ENCODE measurements around the gene PHYHIPL.

PHYHIPL gene

GRCh38 chr10:59242991-59243390 is 66.5 kb downstream of the PHYHIPL start:
- DNase-seq: no peak
- TF ChIP-seq, protein P1, sequence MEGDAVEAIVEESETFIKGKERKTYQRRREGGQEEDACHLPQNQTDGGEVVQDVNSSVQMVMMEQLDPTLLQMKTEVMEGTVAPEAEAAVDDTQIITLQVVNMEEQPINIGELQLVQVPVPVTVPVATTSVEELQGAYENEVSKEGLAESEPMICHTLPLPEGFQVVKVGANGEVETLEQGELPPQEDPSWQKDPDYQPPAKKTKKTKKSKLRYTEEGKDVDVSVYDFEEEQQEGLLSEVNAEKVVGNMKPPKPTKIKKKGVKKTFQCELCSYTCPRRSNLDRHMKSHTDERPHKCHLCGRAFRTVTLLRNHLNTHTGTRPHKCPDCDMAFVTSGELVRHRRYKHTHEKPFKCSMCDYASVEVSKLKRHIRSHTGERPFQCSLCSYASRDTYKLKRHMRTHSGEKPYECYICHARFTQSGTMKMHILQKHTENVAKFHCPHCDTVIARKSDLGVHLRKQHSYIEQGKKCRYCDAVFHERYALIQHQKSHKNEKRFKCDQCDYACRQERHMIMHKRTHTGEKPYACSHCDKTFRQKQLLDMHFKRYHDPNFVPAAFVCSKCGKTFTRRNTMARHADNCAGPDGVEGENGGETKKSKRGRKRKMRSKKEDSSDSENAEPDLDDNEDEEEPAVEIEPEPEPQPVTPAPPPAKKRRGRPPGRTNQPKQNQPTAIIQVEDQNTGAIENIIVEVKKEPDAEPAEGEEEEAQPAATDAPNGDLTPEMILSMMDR (IDR thresholded peaks at IDR 0.05; ENCODE audit: low read depth, low read length): no peak
- no peak overlapping the region for H3K4me3 ChIP-seq (ENCODE audit: low read depth, low read length)
- peaks cover 50% of the 10 kb centered on the region for H3K36me3 ChIP-seq
- no peaks in the 10 kb centered on the region for H3K9me3 ChIP-seq (ENCODE audit: severe bottlenecking)
- H3K27me3 ChIP-seq (ENCODE audit: insufficient read depth, low read depth, severe bottlenecking): no peaks in the 10 kb centered on the region
- H3K27ac ChIP-seq: no peak overlapping the region

GRCh38 chr10:59243611-59244195 is 67.3 kb downstream of the PHYHIPL start:
- Histone ChIP-seq H3K27ac (no peak overlapping the region), H3K36me3 (peaks cover 57% of the 10 kb centered on the region), H3K4me3 (ENCODE audit: low read depth, low read length) (no peak overlapping the region), H3K9me3 (ENCODE audit: severe bottlenecking) (no peaks in the 10 kb centered on the region), H3K27me3 (ENCODE audit: insufficient read depth, low read depth, severe bottlenecking) (no peaks in the 10 kb centered on the region)
- DNase-seq: no peak
- TF ChIP-seq, protein P1 (IDR thresholded peaks at IDR 0.05; ENCODE audit: low read depth, low read length): no peak

DNA sequence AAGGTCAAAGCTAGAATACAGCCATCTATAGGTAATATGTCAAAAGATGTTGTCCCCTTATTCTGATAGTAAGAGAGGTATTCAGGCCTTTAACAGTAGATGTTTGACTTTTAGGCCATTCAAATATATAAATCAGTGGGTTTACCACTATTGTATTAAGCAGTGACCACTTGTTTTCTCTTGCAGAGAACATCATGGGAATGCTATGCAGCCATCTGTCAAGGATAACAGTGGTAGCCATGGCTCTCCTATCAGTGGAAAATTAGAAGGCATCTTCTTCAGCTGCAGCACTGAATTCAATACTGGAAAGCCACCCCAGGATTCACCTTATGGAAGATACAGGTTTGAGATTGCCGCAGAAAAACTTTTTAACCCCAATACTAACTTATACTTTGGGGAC is 68.4 kb downstream of the PHYHIPL start:
- Histone ChIP-seq H3K9me3 (ENCODE audit: severe bottlenecking) (no peaks in the 10 kb centered on the region), H3K27ac (no peak overlapping the region), H3K4me3 (ENCODE audit: low read depth, low read length) (no peak overlapping the region), H3K27me3 (ENCODE audit: insufficient read depth, low read depth, severe bottlenecking) (no peaks in the 10 kb centered on the region), H3K36me3 (peaks cover 49% of the 10 kb centered on the region)
- no peak for DNase-seq
- TF ChIP-seq, protein P1 (IDR thresholded peaks at IDR 0.05; ENCODE audit: low read depth, low read length): no peak

GRCh38 chr10:59245686-59246085 is 69.2 kb downstream of the PHYHIPL start:
- Histone ChIP-seq H3K27me3 (ENCODE audit: insufficient read depth, low read depth, severe bottlenecking) (no peaks in the 10 kb centered on the region), H3K9me3 (ENCODE audit: severe bottlenecking) (no peaks in the 10 kb centered on the region), H3K27ac (no peak overlapping the region), H3K4me3 (ENCODE audit: low read depth, low read length) (no peak overlapping the region), H3K36me3 (peaks cover 53% of the 10 kb centered on the region)
- TF ChIP-seq, protein P1 (IDR thresholded peaks at IDR 0.05; ENCODE audit: low read depth, low read length): no peak
- no peak for DNase-seq

GRCh38 chr10:59252491-59252890 is 76.0 kb downstream of the PHYHIPL start:
- TF ChIP-seq, protein P1 (IDR thresholded peaks at IDR 0.05; ENCODE audit: low read depth, low read length): no peak
- no peak for DNase-seq
- peaks cover 25% of the 10 kb centered on the region for H3K36me3 ChIP-seq
- no peak overlapping the region for H3K27ac ChIP-seq
- no peaks in the 10 kb centered on the region for H3K9me3 ChIP-seq (ENCODE audit: severe bottlenecking)
- H3K27me3 ChIP-seq (ENCODE audit: insufficient read depth, low read depth, severe bottlenecking): no peaks in the 10 kb centered on the region
- H3K4me3 ChIP-seq (ENCODE audit: low read depth, low read length): no peak overlapping the region

- no peaks in the 10 kb centered on the region for H3K9me3 ChIP-seq (ENCODE audit: severe bottlenecking)
- TF ChIP-seq, protein P1 (IDR thresholded peaks at IDR 0.05; ENCODE audit: low read depth, low read length): no peak
- no peak for DNase-seq
- no peak overlapping the region for H3K4me3 ChIP-seq (ENCODE audit: low read depth, low read length)
- no peaks in the 10 kb centered on the region for H3K27me3 ChIP-seq (ENCODE audit: insufficient read depth, low read depth, severe bottlenecking)
- H3K36me3 ChIP-seq: peaks cover 6% of the 10 kb centered on the region; the same call in 1 of the 2 replicates
- H3K27ac ChIP-seq: no peak overlapping the region
Observed at GRCh38 chr10:59255463-59255862, 79.0 kb downstream of the PHYHIPL start.

Data from WERI-Rb-1 (cell line).